BE2C (cell line): ENCODE data around the gene AGPAT2.

Source experiments
- DNase-seq: peaks from one replicate; pipeline ENCODE4 v3.0.0-alpha.2; 2020
- H3K27me3 ChIP-seq: fragments of 250-450 bp; sonication (Bioruptor Pico); 2 replicates; pipeline ENCODE4 v1.5.1; 2020; ENCODE audit warnings: mild to moderate bottlenecking
- H3K36me3 ChIP-seq: fragments of 250-450 bp; sonication (Bioruptor Pico); 2 replicates; pipeline ENCODE4 v1.5.1; 2020; ENCODE audit warnings: mild to moderate bottlenecking
- H3K4me1 ChIP-seq: fragments of 250-450 bp; sonication (Bioruptor Pico); 2 replicates; pipeline ENCODE4 v1.5.1; 2020
- H3K4me3 ChIP-seq: 2 replicates; pipeline ENCODE4 v1.5.1; 2011; ENCODE audit warnings: low read depth, low read length
- H3K9me3 ChIP-seq: fragments of 250-450 bp; sonication (Bioruptor Pico); 2 replicates; pipeline ENCODE4 v1.5.1; 2020
- TF ChIP-seq, protein P1 (sequence below): IDR thresholded peaks from 2 replicates; pipeline ENCODE4 v1.5.1; 2012; ENCODE audit warnings: mild to moderate bottlenecking, low read depth, low read length

The AGPAT2 gene

DNA sequence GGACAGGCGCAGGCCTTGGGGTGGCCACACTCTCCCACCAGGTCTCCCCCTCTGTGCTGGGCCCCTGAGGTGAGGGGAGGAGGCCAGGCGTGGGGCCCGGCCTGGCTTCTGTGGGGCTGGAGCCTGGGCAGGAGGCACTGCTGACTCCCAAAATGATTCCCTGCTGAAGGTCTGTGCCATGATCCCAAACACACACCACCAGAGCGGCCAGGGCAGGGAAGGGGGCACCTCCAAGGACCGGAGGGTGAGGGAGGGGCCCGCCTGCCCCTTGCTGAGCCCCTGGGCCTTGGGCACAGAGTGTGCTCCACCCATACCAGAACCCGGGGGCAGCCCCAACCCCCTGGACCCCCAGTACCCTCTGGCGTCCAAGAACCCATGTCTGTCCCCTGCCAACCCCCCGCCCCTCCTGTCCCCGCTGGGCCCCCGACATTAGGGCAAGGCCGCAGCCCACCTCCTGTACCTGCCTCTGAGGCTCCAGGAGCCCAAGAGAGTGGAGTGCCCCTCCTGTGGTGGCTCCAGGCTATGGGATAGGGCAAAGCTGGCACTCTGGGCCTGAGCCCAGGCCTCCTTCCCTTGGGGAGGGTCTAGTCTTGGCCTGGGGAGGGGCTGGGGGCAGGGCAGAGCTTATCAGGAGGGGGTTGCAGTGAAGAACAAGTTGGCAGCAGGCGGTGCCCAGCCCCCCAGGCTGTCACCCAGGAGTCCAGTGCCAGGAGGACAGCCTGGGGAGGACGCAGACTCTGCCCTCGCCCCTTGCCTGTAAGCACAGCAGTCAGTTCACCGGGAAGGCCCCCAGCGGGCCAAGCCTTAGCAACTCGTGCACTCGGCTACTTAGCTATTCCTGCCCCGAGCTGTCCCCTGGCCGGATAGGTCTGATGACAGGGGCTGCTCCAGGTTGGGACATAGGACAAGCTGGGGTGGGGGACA, 27.1 kb downstream of the AGPAT2 start:
- Histone ChIP-seq H3K4me3 (no peak overlapping the region), H3K27me3 (no peaks in the 10 kb centered on the region), H3K9me3 (no peaks in the 10 kb centered on the region), H3K4me1 (peaks cover 7% of the 10 kb centered on the region), H3K36me3 (no peaks in the 10 kb centered on the region)
- TF ChIP-seq, protein P1, sequence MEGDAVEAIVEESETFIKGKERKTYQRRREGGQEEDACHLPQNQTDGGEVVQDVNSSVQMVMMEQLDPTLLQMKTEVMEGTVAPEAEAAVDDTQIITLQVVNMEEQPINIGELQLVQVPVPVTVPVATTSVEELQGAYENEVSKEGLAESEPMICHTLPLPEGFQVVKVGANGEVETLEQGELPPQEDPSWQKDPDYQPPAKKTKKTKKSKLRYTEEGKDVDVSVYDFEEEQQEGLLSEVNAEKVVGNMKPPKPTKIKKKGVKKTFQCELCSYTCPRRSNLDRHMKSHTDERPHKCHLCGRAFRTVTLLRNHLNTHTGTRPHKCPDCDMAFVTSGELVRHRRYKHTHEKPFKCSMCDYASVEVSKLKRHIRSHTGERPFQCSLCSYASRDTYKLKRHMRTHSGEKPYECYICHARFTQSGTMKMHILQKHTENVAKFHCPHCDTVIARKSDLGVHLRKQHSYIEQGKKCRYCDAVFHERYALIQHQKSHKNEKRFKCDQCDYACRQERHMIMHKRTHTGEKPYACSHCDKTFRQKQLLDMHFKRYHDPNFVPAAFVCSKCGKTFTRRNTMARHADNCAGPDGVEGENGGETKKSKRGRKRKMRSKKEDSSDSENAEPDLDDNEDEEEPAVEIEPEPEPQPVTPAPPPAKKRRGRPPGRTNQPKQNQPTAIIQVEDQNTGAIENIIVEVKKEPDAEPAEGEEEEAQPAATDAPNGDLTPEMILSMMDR = no peak
- DNase-seq = no peak

DNA sequence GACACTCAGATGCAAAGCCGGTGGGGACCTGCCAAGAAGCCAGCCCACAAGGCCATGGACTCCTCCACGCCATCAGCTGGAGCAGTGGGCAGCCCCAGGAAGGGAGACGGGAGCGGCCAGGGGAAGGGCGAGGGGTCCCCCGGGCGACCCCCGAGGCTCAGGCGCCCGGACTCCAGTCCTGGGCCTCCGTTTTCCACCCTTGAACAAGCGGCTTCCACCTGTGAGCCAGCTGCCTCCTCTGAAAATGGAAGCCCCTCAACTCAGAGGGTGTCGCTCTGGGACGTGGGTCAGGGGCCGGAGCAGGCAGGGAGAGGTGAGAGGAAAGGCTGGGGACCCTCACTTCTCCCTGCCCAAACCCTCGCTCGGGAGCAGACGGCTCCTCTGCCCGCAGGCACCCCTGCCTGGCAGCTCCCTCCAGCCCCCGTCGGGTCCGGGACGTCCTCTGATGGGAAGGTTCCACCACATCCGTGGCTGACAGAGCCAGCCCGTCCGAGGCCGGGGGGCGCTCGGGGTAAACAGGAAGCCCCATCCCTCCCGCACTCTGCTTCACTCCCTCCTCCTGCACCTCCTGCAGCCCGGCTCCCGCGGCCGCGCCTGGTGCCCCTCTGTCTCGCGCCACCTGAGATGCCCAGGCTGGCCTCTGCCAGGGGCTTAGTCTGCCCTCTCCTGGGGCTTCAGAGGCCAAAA, 28.3 kb downstream of the AGPAT2 start:
- Histone ChIP-seq H3K9me3 (no peaks in the 10 kb centered on the region), H3K4me3 (no peak overlapping the region), H3K36me3 (no peaks in the 10 kb centered on the region), H3K4me1 (peaks cover 7% of the 10 kb centered on the region), H3K27me3 (no peaks in the 10 kb centered on the region)
- TF ChIP-seq, protein P1 = no peak
- no peak for DNase-seq

DNA sequence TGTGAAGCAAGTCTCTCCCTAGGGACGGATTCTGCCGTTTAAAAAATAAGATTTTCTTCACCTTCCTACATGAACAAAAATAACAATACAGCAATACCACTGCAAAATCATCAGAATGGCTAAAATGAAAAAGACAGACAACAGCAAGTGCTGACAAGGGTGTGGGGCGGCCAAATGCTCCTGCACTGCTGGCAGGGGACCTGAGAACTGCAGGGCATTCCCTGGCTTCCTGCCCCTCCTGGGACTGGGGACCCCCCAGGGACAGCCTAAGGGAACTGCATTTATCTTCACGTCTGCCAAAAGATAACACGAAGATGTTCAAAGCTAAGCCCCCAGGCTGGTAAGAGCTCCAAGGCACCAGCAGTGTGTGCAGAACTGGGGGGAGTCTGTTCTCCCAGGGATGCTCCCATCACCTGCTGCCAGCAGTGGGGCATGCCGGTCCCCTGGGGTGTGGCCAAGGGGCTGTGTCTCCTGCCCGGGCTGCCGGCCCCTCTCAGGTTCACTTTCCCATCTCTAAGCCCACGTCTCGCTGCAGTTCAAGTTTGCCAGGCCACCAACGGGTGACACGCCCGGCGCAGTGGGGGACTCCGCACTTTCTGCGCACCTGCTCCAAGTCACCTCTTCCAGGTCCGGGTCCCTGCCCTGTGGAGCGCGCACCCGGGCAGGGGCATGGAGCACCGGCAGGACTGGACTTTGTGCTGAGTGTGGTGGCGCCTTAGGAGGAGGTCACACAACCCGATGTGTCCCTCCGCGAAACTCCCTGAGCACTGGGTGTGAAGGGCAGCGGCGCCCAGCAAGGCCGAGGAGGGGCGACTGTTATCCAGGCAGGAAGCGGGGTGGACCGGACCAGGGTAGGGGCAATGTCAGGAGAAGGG, 29.0 kb downstream of the AGPAT2 start:
- H3K4me3 ChIP-seq = no peak overlapping the region
- peaks cover 7% of the 10 kb centered on the region for H3K4me1 ChIP-seq
- TF ChIP-seq, protein P1 = no peak
- H3K9me3 ChIP-seq = no peaks in the 10 kb centered on the region
- H3K27me3 ChIP-seq = no peaks in the 10 kb centered on the region
- DNase-seq = no peak
- H3K36me3 ChIP-seq = no peaks in the 10 kb centered on the region

DNA sequence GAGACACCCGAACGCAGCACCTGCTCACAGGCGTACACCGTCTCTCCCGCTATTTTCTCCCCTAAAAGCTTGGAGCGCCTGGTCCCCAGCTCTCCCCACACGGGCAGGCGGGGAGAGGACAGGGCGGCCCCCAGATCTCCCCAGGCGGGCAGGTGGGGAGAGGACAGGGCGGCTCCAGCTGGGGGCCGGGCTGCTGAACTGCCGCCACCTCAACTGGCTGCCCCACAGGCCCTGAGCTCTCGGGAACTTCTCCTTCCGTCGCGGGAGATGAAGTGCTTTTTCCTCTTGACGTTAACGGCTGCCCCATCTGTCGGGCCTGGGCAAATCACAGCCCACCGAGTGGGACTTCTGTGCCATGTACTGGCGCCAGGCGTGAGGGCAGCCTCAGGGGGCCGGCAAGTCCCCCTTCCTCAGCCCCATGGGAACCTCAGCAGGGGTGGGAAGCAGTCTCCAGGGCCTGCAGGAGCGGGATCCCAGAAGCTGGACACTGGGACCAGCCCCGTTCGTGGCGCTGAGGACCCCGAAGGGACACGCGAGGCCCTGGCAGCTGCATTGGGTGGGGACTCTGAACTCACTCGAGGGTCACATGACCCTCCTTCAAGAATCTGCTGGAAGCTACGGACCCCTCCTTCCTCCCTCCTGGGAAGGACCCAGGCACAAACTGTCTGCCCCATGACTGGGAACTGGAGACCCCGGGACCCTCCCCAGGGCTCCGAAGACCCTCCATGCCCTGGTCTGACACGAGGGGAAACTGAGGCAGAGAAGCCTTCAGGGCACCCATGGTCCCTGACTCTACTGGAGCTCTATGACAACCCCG, 30.3 kb downstream of the AGPAT2 start:
- no peaks in the 10 kb centered on the region for H3K36me3 ChIP-seq
- DNase-seq = peak; percentile 9
- peaks cover 7% of the 10 kb centered on the region for H3K4me1 ChIP-seq
- TF ChIP-seq, protein P1 = no peak
- H3K9me3 ChIP-seq = no peaks in the 10 kb centered on the region
- H3K4me3 ChIP-seq = no peak overlapping the region
- no peaks in the 10 kb centered on the region for H3K27me3 ChIP-seq

DNA sequence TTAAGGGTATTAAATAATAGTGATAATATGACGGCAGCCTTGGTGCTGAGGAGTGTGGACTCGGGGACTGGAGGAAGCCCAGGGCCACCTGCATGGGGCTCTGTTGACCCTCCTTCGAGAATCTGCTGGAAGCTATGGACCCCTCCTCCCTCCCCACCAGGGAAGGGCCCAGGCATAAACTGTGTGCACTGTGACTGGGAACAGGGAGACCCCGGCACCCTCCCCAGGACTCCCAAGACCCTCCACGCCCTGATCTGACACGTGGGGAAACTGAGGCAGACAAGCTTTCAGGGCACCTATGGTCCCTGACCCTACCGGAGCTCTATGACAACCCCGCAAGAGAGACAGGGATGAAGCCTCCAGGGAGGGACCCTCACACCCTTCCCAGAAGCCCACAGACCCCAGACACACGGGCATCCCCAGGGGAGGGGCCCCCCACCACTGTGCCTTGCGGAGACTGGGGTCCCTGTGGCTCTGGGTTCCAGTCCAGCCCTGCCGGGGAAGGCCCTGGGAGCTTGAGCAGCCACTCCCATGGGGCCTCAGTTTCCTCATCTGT, 31.0 kb downstream of the AGPAT2 start:
- Histone ChIP-seq H3K27me3 (no peaks in the 10 kb centered on the region), H3K4me1 (peaks cover 7% of the 10 kb centered on the region), H3K9me3 (no peaks in the 10 kb centered on the region), H3K36me3 (no peaks in the 10 kb centered on the region), H3K4me3 (no peak overlapping the region)
- peak; percentile 9 for DNase-seq
- TF ChIP-seq, protein P1 = no peak
